Stimulated activated CD4-positive, alpha-beta T cell treated with anti-CD3 and anti-CD28 coated beads, Interleukin-4, amount 100 ng/mL, for 24 hours (primary cell): ENCODE measurements around the gene PHLDB3.
"Not testable (repeated sequence)": the region's sequence is repeated elsewhere in the genome, so short reads cannot be mapped to it uniquely, and the experiment has no call there.

Experiments
- DNase-seq: peaks from one replicate; pipeline ENCODE4 v3.0.0-alpha.2; 2020

PHLDB3 gene

GRCh38 chr19:43439032-43439708 lies 65.4 kb downstream of the PHLDB3 start:
- DNase-seq, result peak; percentile 12

DNA sequence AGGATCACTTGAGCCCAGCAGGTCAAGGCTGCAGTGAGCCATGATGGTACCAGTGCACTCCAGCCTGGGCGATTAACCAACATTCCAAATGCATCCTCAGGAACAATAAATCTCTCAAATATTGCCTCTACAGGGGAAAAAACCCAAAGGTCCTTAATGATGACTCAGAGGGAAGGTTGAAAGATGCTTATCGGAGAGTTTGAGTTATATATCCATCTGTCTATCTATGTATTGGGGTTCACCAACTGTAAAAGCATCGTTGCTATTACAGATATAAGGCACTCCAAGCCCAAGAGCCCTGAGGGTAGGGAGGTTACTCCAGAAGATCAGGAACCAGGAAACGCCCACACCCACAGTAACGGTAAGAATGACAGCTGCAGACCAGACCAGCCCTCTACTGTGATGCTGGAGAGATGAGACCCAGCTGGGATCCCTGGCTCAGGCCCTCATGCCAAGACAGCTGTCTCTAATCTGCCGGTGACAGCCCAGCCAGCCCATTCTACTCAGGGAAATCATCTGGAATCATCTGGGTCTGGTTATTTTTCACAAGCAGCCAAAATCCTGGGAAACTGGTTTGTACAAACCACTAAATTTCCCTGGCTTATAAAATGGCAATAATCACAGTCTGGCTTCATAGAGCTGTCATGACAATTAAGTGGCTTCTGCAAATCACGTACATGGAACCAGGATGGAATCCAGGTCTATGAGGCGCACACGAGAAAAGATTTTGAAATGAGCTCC lies 66.1 kb downstream of the PHLDB3 start:
- no peak for DNase-seq

- no peak for DNase-seq
These were observed 66.8 kb downstream of the PHLDB3 start for GRCh38 chr19:43437712-43438111.

DNA sequence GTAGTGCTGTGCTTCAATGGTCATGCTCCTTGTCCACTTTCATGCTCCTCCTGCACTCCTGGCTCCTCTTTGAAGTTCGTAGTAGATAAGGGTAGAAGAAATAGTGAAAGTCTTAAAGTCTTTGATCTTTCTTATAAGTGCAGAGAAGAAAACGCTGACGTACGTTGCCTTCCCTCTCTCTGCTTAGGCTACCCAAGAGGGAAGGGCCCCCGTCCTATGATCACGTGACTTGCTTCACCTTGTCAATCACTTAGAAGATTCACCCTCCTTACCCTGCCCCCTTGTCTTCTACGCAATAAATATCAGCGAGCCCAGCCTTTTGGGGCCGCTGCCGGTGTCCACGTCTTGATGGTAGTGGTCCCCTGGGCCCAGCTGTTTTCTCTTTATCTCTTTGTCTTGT lies 67.3 kb downstream of the PHLDB3 start:
- not testable (repeated sequence) for DNase-seq

DNA sequence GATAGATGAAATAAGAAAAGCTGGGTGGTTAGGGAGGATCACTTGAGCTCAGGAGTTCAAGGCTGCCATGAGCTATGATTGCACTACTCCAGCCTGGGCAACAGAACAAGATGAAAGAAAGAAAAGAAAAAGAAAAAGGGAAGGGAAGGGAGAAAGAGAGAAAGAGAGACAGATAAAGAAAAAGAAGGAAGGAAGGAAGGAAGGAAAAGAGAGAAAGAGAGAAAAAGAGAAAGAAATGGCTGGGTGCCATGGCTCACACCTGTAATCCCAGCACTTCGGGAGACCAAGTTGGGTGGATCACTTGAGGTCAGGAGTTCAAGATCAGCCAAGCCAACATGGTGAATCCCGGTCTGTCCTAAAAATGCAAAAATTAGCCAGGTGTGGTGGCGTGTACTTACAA lies 68.8 kb downstream of the PHLDB3 start:
- DNase-seq, result no peak

DNA sequence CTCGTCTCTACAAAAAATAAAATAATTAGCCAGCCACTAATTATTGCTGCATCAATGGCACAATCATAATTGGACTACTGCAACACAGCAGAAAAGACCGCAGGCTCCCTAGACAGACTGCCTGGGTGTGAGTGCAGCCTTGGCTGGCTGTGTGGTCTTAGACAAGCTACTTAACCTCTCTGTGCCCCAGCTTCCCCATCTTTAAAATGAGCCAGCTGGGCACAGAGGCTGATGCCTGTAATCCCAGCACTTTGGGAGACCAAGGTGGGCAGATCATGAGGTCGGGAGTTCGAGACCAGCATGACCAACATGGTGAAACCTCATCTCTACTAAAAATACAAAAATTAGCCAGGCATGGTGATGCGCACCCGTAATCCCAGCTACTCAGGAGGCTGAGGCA lies 70.9 kb downstream of the PHLDB3 start:
- DNase-seq, result no peak

DNA sequence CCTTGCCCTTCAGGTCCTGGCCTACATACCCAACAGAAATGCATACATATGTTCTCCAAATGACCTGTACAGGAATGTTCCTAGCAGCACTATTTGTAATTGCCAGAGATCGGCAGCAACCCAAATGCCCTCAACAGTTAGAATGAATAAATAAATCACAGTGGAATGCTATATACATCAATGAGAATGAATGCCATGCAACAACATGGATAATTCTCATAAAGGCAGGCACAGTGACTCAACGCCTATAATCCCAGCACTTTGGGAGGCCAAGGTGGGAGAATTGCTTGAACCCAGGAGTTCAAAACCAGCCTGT lies 71.2 kb downstream of the PHLDB3 start:
- no peak for DNase-seq

DNA sequence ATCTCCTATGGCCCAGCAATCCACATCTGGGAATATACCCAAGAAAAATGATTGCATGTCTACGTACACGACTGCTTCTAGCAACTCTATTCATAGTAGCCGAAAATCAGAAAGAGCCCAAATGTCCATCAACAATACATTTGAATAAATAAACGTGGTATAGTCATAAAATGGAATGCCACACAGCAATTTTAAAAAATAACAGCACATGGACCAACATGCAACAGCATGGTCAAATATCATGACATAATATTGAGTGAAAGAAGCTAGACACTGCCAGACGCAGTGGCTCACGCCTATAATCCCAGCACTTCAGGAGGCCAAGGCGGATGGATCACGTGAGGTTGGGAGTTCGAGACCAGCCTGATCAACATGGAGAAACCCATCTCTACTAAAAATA lies 73.6 kb downstream of the PHLDB3 start:
- no peak for DNase-seq

DNA sequence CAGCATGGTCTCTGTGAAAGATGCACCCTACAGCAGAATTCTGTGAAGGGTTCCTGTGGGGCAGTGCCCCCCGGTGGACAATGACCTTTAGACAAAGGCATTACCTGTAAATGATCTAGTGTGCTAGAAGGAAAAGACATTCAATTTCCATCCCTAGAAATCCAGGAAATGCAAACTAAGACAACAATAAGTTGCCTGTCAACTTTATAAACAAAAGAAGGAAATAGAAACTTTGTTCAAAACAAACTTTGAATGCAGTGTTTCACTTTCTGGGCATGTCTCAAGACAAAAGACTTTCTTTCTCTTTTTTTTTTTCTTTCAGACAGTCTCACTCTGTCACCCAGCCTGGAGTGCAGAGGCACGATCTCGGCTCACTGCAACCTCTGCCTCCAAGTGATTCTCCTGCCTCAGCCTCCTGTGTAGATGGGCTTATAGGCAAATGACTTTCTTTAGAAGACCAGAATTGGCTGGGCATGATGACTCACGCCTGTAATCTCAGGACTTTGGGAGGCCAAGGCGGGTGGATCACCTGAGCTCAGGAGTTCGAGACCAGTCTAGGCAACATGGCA lies 74.3 kb downstream of the PHLDB3 start:
- no peak for DNase-seq

- no peak for DNase-seq
These were observed 75.2 kb downstream of the PHLDB3 start for GRCh38 chr19:43429395-43429794.

DNA sequence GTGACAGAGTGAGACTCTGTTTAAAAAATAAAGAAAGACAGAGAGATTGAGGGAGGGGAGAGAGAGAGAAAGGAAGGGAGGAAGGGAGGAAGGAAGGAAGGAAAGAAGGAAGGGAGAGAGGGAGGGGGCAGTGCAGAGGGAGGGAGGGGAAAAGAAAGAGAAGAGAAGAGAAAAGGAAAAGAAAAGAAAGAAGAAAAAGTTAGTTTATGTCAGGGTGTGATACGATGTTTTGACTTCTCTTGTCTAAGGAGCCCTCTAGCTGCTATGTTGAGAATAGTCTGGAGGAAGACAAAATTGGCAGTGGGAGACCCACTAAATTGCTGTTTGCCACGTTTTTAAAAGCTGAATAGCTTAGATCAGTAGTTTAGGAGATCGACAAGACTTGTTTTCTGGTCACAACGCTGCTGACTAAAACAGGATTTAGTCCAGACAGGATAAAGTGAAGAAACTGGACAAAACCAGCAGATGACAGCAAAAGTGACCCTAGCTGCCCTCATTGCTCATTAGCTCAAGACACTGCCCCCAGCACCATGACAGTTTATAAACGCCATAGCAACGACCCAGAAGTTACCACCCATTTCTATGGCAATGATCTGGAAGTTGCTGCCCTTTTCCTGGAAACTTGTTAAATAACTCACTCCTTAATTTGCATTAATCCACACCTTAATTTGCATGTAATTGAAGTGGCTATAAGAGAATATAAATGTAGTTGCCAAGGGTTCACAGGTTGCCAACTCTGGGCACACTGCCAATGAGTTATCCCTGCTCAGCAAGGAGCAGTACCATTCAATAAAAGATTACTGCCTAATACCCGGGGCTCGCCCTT lies 78.8 kb downstream of the PHLDB3 start:
- no peak for DNase-seq
